ENCODE data around the gene TVP23C.

Gene TVP23C

DNA sequence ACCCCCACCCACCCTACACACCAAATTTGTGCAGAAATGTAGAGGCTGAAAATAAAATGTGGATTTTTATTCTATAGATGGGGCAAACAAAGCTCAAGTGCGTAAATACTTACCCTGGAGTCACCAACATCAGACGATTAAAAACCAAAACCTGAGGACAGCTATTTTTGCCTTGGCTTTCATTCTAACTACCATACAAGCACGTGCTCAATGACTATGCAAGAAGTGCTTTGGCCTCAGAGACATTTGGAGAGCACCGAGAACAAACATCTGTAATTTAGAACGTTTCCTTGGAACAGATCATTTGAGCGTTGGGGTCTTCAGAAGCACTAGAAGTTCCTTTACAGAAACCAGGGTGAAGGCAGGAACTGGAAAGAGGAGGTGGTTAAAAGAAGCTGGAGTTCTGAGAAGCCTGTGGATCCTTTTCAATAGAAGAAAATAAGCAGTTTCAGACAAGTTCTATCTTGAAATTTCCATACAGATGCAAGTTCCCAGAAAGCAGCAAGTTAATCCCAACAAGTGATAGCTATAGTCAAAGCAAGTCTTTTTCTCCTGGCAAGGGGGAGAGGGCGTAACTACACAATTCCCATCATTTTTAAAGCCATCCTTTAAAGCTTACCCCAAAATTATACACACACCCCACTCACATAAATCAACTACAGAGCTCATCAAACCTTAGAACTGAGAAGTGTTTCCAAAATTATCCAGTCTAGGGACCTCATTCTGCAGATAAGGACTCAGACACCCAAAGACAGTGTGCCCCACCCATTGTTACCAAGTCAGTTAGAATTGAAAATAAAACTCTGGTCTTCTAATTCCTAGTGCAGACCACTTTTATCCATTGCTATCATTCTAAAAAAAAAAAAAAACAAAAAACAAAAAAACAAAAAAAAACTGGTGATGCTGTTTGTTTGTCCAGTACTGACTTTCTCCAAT lies 66.3 kb downstream of the TVP23C start:
- H3K4me3 Mint-ChIP-seq = no peak overlapping the region
- H3K36me3 Mint-ChIP-seq (ENCODE audit: low read depth) = peaks cover 65% of the 10 kb centered on the region
- H3K9me3 Mint-ChIP-seq = no peaks in the 10 kb centered on the region
- no peak overlapping the region for H3K27ac Mint-ChIP-seq
- no peak for TF ChIP-seq CTCF (IDR thresholded peaks at IDR 0.05; ENCODE audit: unreplicated experiment in 3 of 3)
- H3K27me3 Mint-ChIP-seq (ENCODE audit: low read depth) = no peaks in the 10 kb centered on the region
- H3K4me1 Mint-ChIP-seq = peaks cover 18% of the 10 kb centered on the region

GRCh38 chr17:15494821-15495220 lies 68.5 kb downstream of the TVP23C start:
- H3K36me3 Mint-ChIP-seq (ENCODE audit: low read depth) = peaks cover 69% of the 10 kb centered on the region
- peaks cover 23% of the 10 kb centered on the region for H3K4me1 Mint-ChIP-seq
- H3K4me3 Mint-ChIP-seq = no peak overlapping the region
- no peaks in the 10 kb centered on the region for H3K27me3 Mint-ChIP-seq (ENCODE audit: low read depth)
- no peaks in the 10 kb centered on the region for H3K9me3 Mint-ChIP-seq
- peak overlapping the region; percentile 29 to 72 (median 71) for H3K27ac Mint-ChIP-seq
- TF ChIP-seq CTCF (IDR thresholded peaks at IDR 0.05; ENCODE audit: unreplicated experiment in 3 of 3) = no peak

DNA sequence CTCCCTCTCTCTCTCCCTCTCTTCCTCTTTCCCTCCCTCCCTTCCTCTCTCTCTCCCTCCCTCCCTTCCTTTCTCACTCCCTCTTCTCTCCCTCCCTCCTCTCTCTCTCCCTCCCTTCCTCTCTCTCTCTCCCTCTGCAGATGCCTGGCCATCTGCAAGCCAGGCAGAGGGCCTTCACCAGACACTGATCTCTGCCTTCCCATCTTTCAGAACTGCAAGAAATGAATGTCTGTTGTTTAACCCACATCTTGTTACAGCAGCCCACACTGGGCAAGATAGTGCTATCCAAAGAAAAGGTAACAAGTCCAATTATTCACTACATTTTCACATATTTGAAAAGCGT lies 69.6 kb downstream of the TVP23C start:
- peaks cover 65% of the 10 kb centered on the region for H3K36me3 Mint-ChIP-seq (ENCODE audit: low read depth)
- no peaks in the 10 kb centered on the region for H3K9me3 Mint-ChIP-seq
- TF ChIP-seq CTCF (IDR thresholded peaks at IDR 0.05; ENCODE audit: unreplicated experiment in 3 of 3) = no peak
- no peak overlapping the region for H3K4me3 Mint-ChIP-seq
- peaks cover 23% of the 10 kb centered on the region for H3K4me1 Mint-ChIP-seq
- no peaks in the 10 kb centered on the region for H3K27me3 Mint-ChIP-seq (ENCODE audit: low read depth)
- H3K27ac Mint-ChIP-seq = no peak overlapping the region

DNA sequence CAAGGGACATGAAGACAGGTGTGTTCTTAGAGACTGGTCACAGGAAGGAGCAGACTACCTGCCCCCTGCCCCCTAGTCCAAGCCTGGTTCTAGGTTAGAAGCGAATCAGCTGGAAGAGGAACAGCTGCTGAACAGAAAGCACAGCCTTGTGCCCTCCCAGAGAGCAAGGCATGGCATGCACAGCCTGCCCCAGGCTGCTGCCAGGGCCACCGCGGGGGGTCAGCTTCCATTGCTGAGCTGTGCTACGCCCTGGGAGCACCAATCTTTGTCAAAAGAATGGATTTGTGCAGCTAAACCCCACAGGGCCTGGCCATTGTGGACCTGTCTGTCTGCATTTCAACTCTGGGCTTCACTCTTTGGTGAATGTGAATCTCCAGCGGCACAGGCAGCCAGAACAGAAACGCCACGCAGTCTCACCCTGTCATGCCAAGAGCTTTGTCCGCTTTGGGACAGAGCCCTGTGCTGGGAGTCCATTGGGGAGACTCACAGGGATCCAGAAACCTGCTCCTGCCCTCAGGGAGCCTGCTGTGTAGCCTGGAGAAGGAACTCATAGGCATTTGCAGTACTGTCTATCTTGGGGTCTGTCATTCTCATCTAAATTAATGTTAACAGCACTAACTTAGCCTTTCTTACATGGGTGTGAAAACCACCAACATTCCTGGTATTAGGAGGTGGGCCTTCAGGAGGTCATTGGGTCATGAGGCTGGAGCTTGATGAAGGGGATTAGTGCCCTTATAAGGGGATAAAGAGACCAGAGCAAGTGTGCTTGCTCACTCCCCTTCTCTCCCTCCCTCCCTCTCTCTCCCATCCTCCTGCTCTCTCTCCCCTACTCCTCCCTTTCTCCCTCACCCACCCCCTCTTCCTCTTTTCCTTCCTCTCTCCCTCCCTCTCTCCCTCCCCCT lies 70.2 kb downstream of the TVP23C start:
- no peaks in the 10 kb centered on the region for H3K27me3 Mint-ChIP-seq (ENCODE audit: low read depth)
- no peaks in the 10 kb centered on the region for H3K9me3 Mint-ChIP-seq
- no peak for TF ChIP-seq CTCF (IDR thresholded peaks at IDR 0.05; ENCODE audit: unreplicated experiment in 3 of 3)
- H3K4me1 Mint-ChIP-seq = peaks cover 23% of the 10 kb centered on the region
- no peak overlapping the region for H3K4me3 Mint-ChIP-seq
- peaks cover 65% of the 10 kb centered on the region for H3K36me3 Mint-ChIP-seq (ENCODE audit: low read depth)
- H3K27ac Mint-ChIP-seq = no peak overlapping the region

- H3K4me1 Mint-ChIP-seq = peaks cover 23% of the 10 kb centered on the region
- no peak overlapping the region for H3K4me3 Mint-ChIP-seq
- peaks cover 69% of the 10 kb centered on the region for H3K36me3 Mint-ChIP-seq (ENCODE audit: low read depth)
- no peaks in the 10 kb centered on the region for H3K27me3 Mint-ChIP-seq (ENCODE audit: low read depth)
- no peaks in the 10 kb centered on the region for H3K9me3 Mint-ChIP-seq
- H3K27ac Mint-ChIP-seq = no peak overlapping the region
- no peak for TF ChIP-seq CTCF (IDR thresholded peaks at IDR 0.05; ENCODE audit: unreplicated experiment in 3 of 3)
Observed at GRCh38 chr17:15492186-15492585, 71.1 kb downstream of the TVP23C start.

Data from nephron (organoid).